Right lobe of liver (tissue), 4 donors: Measurements from ENCODE around the gene UQCR11.

ENCODE experiments used
- POLR2A ChIP-seq: fragments of 450-650 bp; IDR thresholded peaks from one replicate; pipeline ENCODE4 v1.6.1; 2017; ENCODE audit warnings: antibody characterized with exemption, mild to moderate bottlenecking
- TF ChIP-seq, protein P1 (sequence below), 4 donors: fragments of 200-600 bp in 3 of 4; fragments of 450-650 bp in 1 of 4; IDR thresholded peaks; one replicate each; pipeline versions ENCODE4 v1.5.1 to v1.8.0; 2016 to 2022; ENCODE audit warnings: antibody characterized with exemption in 4 of 4, mild to moderate bottlenecking in 2 of 4
- donor health status: DM: no; HTN: no; CAD: no.
- donor health status: DM: no; HTN: no; CAD: no.
- donor health status: DM: no; HTN: yes; CAD: no.

DNA sequence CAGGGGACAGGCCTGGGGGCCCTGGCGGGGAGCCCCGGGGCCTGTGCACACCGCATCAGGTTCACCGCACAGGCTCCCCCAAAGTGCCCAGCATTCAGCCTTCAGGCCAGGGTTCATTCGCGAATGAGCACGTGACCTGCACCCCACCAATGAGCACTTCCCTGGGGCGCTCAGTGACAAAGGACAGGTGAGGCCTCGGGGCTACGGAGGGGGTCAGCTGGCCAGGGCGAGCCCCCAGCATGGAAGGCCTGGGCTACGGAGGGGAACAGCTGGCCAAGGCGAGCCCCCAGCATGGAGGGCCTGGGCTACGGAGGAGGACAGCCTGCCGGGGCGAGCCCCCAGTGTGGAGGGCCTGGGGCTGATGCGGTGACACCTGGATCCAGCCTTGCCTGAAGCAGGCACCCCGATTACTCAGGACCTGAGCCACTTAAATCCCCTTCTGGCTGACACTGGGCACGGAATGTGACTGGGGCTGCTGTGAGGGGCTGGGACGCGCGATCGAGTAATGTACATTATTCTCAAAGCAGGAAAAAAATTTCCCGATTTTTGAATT lies 24.1 kb upstream of the UQCR11 start:
- TF ChIP-seq, protein P1, sequence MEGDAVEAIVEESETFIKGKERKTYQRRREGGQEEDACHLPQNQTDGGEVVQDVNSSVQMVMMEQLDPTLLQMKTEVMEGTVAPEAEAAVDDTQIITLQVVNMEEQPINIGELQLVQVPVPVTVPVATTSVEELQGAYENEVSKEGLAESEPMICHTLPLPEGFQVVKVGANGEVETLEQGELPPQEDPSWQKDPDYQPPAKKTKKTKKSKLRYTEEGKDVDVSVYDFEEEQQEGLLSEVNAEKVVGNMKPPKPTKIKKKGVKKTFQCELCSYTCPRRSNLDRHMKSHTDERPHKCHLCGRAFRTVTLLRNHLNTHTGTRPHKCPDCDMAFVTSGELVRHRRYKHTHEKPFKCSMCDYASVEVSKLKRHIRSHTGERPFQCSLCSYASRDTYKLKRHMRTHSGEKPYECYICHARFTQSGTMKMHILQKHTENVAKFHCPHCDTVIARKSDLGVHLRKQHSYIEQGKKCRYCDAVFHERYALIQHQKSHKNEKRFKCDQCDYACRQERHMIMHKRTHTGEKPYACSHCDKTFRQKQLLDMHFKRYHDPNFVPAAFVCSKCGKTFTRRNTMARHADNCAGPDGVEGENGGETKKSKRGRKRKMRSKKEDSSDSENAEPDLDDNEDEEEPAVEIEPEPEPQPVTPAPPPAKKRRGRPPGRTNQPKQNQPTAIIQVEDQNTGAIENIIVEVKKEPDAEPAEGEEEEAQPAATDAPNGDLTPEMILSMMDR (IDR thresholded peaks at IDR 0.05): no peak
- TF ChIP-seq POLR2A: no peak
